Keratinocyte (primary cell): Measurements from ENCODE around the gene CTPS2. TPM values are rescaled to one million over a fixed set of nuclear protein-coding genes. Genes with fewer than 3 reads are reported as not detected.

ENCODE experiments used
- DNase-seq: peaks from one replicate; pipeline ENCODE4 v3.0.0-alpha.2; 2011; ENCODE audit warnings: low read depth, missing footprints, low spot score
- FAIRE-seq: peaks from 2 replicates; lab custom pipeline; 2011; peaks lifted over from hg19 to GRCh38; lab: Jason Lieb, UNC
- H2AFZ ChIP-seq: 2 replicates; pipeline ENCODE4 v1.6.0; 2012; ENCODE audit warnings: low read length, control low read depth, inconsistent platforms; ENCODE audit not compliant: control insufficient read depth
- H3K27ac ChIP-seq: 2 replicates; pipeline ENCODE4 v1.5.1; 2011; ENCODE audit warnings: low read length; ENCODE audit not compliant: control insufficient read depth, insufficient read depth
- H3K27me3 ChIP-seq: 3 replicates; pipeline ENCODE4 v1.6.0; 2011; ENCODE audit warnings: low read length; ENCODE audit not compliant: control insufficient read depth, insufficient read depth; ENCODE audit errors: extremely low read depth
- H3K36me3 ChIP-seq, 2 experiments: 2 replicates in 1 of 2; 3 replicates in 1 of 2; pipeline ENCODE4 v1.5.1; 2011; ENCODE audit warnings: low read length in 2 of 2, mild to moderate bottlenecking in 1 of 2; ENCODE audit not compliant: control insufficient read depth in 2 of 2, insufficient read depth in 2 of 2; ENCODE audit errors: extremely low read depth in 1 of 2
- H3K4me1 ChIP-seq: 3 replicates; pipeline ENCODE4 v1.5.1; 2011; ENCODE audit warnings: low read length; ENCODE audit not compliant: control insufficient read depth, insufficient read depth; ENCODE audit errors: extremely low read depth
- H3K4me2 ChIP-seq: 3 replicates; pipeline ENCODE4 v1.6.0; 2011; ENCODE audit warnings: low read depth, low read length; ENCODE audit not compliant: control insufficient read depth, insufficient read depth; ENCODE audit errors: extremely low read depth
- H3K4me3 ChIP-seq, 3 experiments: fragments of 200-600 bp in 1 of 3; sonication (generic) in 1 of 3; 2 replicates in 2 of 3; 3 replicates in 1 of 3; pipeline ENCODE4 v1.5.1; 2011 to 2016; ENCODE audit warnings: low read length in 3 of 3, mild to moderate bottlenecking in 3 of 3, control low read depth in 2 of 3, inconsistent platforms in 1 of 3, low read depth in 1 of 3, mixed read lengths in 1 of 3, mixed run types in 1 of 3, moderate library complexity in 1 of 3; ENCODE audit not compliant: control insufficient read depth in 2 of 3, insufficient read depth in 2 of 3; ENCODE audit errors: extremely low read depth in 1 of 3
- H3K79me2 ChIP-seq: 2 replicates; pipeline ENCODE4 v1.6.0; 2012; ENCODE audit warnings: low read length; ENCODE audit not compliant: control insufficient read depth, insufficient read depth
- H3K9ac ChIP-seq: 3 replicates; pipeline ENCODE4 v1.6.0; 2011; ENCODE audit warnings: low read length; ENCODE audit not compliant: control insufficient read depth, insufficient read depth; ENCODE audit errors: extremely low read depth
- H3K9me1 ChIP-seq: 3 replicates; pipeline ENCODE4 v1.6.0; 2011; ENCODE audit warnings: low read length; ENCODE audit not compliant: control insufficient read depth, insufficient read depth; ENCODE audit errors: extremely low read depth
- H3K9me3 ChIP-seq: 2 replicates; pipeline ENCODE4 v1.5.1; 2012; ENCODE audit warnings: low read depth, low read length; ENCODE audit not compliant: control insufficient read depth
- H4K20me1 ChIP-seq: 3 replicates; pipeline ENCODE4 v1.6.0; 2011; ENCODE audit warnings: low read length; ENCODE audit not compliant: control insufficient read depth, insufficient read depth; ENCODE audit errors: extremely low read depth
- CTCF ChIP-seq, 3 experiments: IDR thresholded peaks in 1 of 3; conservative IDR thresholded peaks in 1 of 3; optimal IDR thresholded peaks in 1 of 3; 2 replicates in 2 of 3; 3 replicates in 1 of 3; pipeline versions ENCODE3 to v1.5.1; 2011; ENCODE audit warnings: low read length in 3 of 3, mild to moderate bottlenecking in 3 of 3, moderate library complexity in 2 of 3, control low read depth in 1 of 3, inconsistent platforms in 1 of 3; ENCODE audit not compliant: insufficient read depth in 2 of 3; ENCODE audit errors: extremely low read depth in 1 of 3
- EZH2 ChIP-seq: IDR thresholded peaks from one replicate; pipeline ENCODE4 v1.6.1; 2012; ENCODE audit warnings: inconsistent platforms, mild to moderate bottlenecking, low read length, moderate library complexity
- dilution Hi-C: fragments of 300-500 bp; cut with MboI; formaldehyde crosslinking; loops from one replicate; pipeline ENCODE4 v1.7.0; 2020; ENCODE audit warnings: low sequenced_read_pairs; ENCODE audit not compliant: extremely low pct_ligation_motif_present
- polyA plus RNA-seq, 5 experiments: library from polyadenylated mRNA; depleted of rRNA in 3 of 5; stranded (reverse) in 3 of 5; stranded (forward) in 1 of 5; unstranded in 1 of 5; fragments of >200 nt; gene quantifications; 1 replicate in 1 of 5; 2 replicates in 3 of 5; 3 replicates in 1 of 5; pipeline versions ENCODE4 v1.2.1 to v1.2.3, GENCODE V29; 2011 to 2012; ENCODE audit warnings: missing spikeins in 2 of 5, low read depth in 1 of 5, low replicate concordance in 1 of 5

Gene CTPS2
- polyA plus RNA-seq, 1 donor (not counting 4 experiments of a cell fraction or from before 2014, with no cell fraction given), result 12.3 TPM

DNA sequence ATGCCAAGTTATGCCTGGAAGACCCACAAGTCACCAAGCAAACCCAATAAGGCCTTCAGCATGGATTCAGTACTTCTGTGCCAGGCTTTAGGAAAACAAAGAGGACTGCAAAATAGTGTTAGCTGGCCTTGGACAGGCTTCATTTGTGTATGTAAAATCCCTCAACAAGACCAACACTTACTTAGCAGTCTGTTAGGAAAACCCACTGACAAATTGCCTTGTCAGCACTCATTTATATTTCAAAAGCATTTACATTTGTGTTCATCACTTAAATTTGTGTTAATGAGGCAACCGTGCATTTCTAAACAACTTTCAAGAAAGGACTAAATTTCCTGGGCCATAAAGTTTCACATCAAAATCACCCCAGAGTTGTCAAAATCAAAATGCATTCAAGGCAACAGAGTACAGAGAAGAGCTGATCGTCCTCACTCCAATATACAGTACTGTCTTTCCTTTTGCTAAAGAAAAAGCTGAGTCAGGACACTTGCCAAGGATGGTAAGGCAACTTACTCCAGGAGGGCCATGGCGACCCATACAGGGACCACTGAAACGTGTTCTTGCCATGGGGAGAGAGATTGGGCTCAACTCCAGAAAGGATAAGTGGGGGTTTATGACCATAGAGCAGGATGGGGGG lies 61.0 kb downstream of the CTPS2 start:
- H3K9me1 ChIP-seq, result no peaks in the 10 kb centered on the region

DNA sequence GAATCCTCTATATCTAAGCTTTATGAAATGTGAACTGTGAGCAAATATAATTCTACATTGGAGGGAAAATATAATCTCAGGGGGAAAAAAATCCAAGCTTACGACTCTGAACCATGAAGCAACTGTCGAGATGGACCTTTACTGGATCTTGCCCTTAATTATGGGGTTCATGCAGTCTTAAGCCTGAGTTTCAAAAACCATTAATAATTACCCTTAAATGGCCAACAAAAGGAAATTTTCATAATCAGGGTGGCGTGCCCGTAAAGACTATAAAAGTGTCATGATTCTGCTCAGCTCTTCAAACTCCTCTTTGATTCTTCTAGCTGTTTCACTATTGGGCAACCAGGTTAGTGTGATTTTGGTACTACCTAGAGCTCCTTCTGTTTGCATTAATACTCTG lies 62.6 kb downstream of the CTPS2 start, which contains the start of gene S100G:
TSS of gene S100G (plus strand) at position 301 of the 400 bp plus-strand sequence. CDS start 849 bp downstream, outside the sequence.
- no peak within 1 kb of the TSS for H3K4me3 ChIP-seq
- H3K9me3 ChIP-seq, result no peaks in the 10 kb centered on the region
- H4K20me1 ChIP-seq, result no peaks in the 10 kb centered on the region
- no peaks in the 10 kb centered on the region for H3K79me2 ChIP-seq
- no peak within 1 kb of the TSS for H2AFZ ChIP-seq
- peaks cover 0 to 1% of the 10 kb centered on the region in 2 experiments for H3K36me3 ChIP-seq
- no peak for DNase-seq
- H3K9me1 ChIP-seq, result no peaks in the 10 kb centered on the region
- no peak within 1 kb of the TSS for H3K9ac ChIP-seq
- H3K27me3 ChIP-seq, result no peaks in the 10 kb centered on the region
- no peak within 1 kb of the TSS for H3K27ac ChIP-seq
- H3K4me2 ChIP-seq, result no peak within 1 kb of the TSS
- no peak for TF ChIP-seq CTCF (optimal IDR thresholded peaks at IDR 0.05 in 1 of 3, IDR thresholded peaks at IDR 0.05 in 1 of 3, conservative IDR thresholded peaks at IDR 0.05 in 1 of 3; ENCODE audit: extremely low read depth in 1 of 3, insufficient read depth in 2 of 3, low read length in 3 of 3)
- no peak for TF ChIP-seq EZH2
- dilution Hi-C loops, result loop anchor here (25.0 kb wide), 1 partner anchor 213 kb away; no protein-coding TSS in a partner anchor
- no peak for FAIRE-seq
- no peaks in the 10 kb centered on the region for H3K4me1 ChIP-seq

More for the DNA sequence above, 61.0 kb downstream of the CTPS2 start:
- Histone ChIP-seq H3K9me3 (no peaks in the 10 kb centered on the region), H3K79me2 (no peaks in the 10 kb centered on the region), H3K4me1 (no peaks in the 10 kb centered on the region), H3K27ac (no peak overlapping the region), H3K4me2 (no peak overlapping the region), H3K4me3 (no peak overlapping the region), H3K36me3 (no peaks in the 10 kb centered on the region), H3K27me3 (no peaks in the 10 kb centered on the region), H4K20me1 (no peaks in the 10 kb centered on the region), H3K9ac (no peak overlapping the region), H2AFZ (no peak overlapping the region)
- no peak for FAIRE-seq
- DNase-seq, result no peak
- dilution Hi-C loops, result loop anchor here (25.0 kb wide), 1 partner anchor 214 kb away; no protein-coding TSS in a partner anchor
- no peak for TF ChIP-seq EZH2
- no peak for TF ChIP-seq CTCF (optimal IDR thresholded peaks at IDR 0.05 in 1 of 3, IDR thresholded peaks at IDR 0.05 in 1 of 3, conservative IDR thresholded peaks at IDR 0.05 in 1 of 3; ENCODE audit: extremely low read depth in 1 of 3, insufficient read depth in 2 of 3, low read length in 3 of 3)
